H7 (cell line): Measurements from ENCODE around the gene FNBP1L. TPM values are rescaled to one million over a fixed set of nuclear protein-coding genes. Genes with fewer than 3 reads are reported as not detected.
"Not testable (repeated sequence)": the region's sequence is repeated elsewhere in the genome, so short reads cannot be mapped to it uniquely, and the experiment has no call there.

Source experiments
- DNase-seq: peaks from one replicate; pipeline ENCODE4 v3.0.0; 2012
- H3K27me3 ChIP-seq: 2 replicates; pipeline ENCODE4 v1.6.0; 2011; ENCODE audit warnings: mild to moderate bottlenecking, low read length; ENCODE audit not compliant: control insufficient read depth, insufficient read depth
- H3K36me3 ChIP-seq: replicated peaks from 2 replicates; pipeline ENCODE4 v1.5.1; 2011; ENCODE audit warnings: low read length; ENCODE audit not compliant: control insufficient read depth, insufficient read depth
- H3K4me3 ChIP-seq: 2 replicates; pipeline ENCODE4 v1.5.1; 2011; ENCODE audit warnings: low read depth, mild to moderate bottlenecking, control low read depth, low read length, moderate library complexity; ENCODE audit not compliant: insufficient read depth
- total RNA-seq: library from RNA; depleted of rRNA; stranded (reverse); fragments of >200 nt; shearing (Covaris generic); gene quantifications from 2 replicates; pipeline ENCODE4 v1.2.3, GENCODE V29; 2014

The FNBP1L gene
- total RNA-seq, 1 experiment from 2014 or later, result 92.2 TPM

DNA sequence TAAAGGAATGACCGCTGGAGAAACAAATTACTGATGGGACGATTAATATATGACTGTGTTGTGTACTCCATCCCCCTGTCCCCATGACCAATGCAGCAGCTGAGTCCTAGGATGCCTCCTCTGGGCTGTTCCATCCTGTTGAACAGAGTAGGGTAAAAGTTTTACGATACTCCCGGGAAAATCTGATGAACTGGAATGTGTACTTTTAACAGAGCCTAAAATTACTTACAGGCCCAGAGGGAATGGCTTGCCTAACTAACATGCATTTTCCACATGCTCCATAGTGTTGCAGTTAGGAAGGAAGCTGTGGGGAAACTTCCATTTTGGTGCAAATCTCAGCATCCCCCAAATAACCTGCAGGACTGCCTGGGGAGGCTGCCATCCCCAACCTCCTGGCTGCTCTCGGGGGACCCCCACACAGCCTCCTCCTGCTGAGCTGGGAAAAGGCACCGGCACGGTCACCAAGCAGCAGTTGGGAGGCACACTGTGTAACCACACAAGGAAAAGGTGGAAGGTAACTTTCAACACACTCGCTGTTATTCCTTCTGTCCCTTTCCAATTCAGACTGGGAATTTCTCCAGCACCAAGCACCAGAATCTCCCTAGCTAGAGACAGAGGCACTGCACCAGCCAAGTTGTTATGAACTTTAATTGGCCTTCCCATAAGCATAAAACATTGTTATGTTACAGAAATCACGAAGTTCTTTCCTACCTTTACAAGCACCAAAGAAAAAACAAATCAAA lies 136.5 kb downstream of the FNBP1L start:
- H3K36me3 ChIP-seq, result peaks cover 2% of the 10 kb centered on the region
- DNase-seq, result no peak
- no peaks in the 10 kb centered on the region for H3K27me3 ChIP-seq
- H3K4me3 ChIP-seq, result no peak overlapping the region

DNA sequence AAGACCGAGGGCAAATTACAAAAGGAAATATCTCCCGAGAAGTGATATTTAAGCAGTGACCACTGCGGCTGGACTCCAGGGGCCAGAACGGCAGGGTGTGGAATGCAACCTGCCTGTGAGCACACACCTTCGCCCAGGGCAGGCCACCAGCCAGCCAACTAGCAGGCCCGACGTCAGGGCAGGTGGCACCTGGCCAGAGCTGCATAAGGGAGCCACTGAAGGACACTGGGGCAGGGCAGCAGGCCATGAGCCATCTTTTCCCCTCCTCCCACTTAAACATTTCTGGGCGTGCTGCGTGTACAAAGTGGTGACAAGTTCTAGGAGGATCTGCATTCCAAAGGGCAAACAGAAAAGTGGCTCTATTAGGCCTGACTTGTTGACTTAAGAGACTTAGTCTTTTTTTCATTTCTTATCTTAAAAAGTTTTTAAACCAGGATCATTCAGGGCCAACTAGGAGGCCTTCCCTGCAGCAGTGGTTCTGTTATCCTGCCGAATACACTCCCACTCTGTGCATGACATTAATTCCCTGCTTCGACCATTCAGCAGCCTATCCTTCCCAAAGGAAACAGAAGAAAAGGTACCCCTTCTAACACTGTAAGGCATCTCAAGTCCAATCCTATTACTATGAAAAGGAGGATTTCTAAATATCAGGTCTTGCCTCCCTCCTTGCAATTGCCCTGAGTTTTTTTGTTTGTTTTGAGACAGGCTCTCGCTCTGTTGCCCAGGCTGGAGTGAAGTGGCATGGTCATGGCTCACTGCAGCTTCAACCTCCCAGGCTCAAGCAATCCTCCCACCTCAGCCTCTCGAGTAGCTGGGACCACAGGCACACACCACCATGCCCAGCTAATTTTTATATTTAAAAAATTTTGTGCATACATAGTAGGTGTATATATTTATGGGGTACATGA lies 137.4 kb downstream of the FNBP1L start:
- Histone ChIP-seq H3K36me3 (peaks cover 2% of the 10 kb centered on the region), H3K4me3 (no peak overlapping the region), H3K27me3 (no peaks in the 10 kb centered on the region)
- no peak for DNase-seq

DNA sequence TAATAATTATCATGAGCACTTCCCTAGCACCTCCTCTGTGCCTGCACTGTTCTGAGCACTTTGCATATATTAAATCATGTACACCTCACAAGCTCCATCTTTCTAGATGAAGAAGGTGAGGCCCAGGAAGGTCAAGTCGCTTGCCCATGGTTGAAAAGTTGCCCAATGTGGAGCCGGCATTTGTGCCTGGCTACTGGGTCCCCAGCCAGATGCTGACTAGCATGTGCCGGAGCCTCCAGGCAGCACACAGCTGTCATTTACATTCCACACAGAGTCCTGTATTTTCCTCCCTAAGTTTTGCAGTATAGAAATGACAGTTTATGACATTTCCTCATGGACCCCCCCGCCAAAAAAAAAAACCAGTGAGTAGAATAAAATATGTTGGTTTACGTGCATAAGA lies 139.4 kb downstream of the FNBP1L start:
- peaks cover 2% of the 10 kb centered on the region for H3K36me3 ChIP-seq
- no peaks in the 10 kb centered on the region for H3K27me3 ChIP-seq

DNA sequence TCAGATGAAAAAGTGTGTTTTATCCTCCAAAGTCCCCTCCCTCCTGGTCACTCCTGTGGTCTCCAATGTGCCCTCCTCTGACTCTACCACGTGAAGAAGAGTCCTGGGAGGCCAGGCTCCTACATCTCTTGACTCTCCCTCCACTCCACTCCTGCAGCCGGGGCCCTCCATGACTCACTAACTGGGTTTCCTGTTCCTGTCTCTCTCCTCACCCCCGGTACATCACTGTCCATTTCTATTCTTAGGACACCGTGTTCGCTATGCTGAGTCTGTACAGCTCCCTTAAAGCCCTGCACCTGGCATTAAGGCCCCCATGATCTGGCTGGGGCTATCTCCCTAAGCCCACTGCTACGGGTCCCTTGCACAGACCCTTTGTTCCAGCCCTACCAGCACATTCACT lies 140.3 kb downstream of the FNBP1L start:
- no peak for DNase-seq
- no peak overlapping the region for H3K4me3 ChIP-seq
- H3K36me3 ChIP-seq, result peaks cover 1% of the 10 kb centered on the region
- no peaks in the 10 kb centered on the region for H3K27me3 ChIP-seq

More for the DNA sequence above, 139.4 kb downstream of the FNBP1L start:
- no peak for DNase-seq
- no peak overlapping the region for H3K4me3 ChIP-seq

- no peak overlapping the region for H3K4me3 ChIP-seq
- H3K27me3 ChIP-seq, result no peaks in the 10 kb centered on the region
- DNase-seq, result peak; percentile 58
- H3K36me3 ChIP-seq, result peaks cover 1% of the 10 kb centered on the region
These were observed 141.0 kb downstream of the FNBP1L start for GRCh38 chr1:93588955-93589354.

DNA sequence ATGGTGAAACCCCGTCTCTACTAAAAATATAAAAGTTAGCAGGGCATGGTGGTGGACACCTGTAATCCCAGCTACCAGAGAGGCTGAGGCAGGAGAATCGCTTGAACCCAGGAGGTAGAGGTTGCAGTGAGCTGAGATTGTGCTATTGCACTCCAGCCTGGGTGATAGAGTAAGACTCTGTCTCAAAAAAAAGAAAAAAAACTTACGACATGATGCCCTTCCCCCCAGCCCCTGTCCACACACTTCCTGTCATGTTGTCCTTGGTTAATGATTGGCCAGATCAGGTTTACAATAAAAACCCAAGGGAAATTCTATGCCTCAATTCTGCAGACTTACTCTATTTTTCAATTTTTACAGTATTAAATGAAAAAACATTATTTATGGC lies 143.4 kb downstream of the FNBP1L start:
- not testable (repeated sequence) for DNase-seq, H3K36me3 ChIP-seq, H3K4me3 ChIP-seq, H3K27me3 ChIP-seq

DNA sequence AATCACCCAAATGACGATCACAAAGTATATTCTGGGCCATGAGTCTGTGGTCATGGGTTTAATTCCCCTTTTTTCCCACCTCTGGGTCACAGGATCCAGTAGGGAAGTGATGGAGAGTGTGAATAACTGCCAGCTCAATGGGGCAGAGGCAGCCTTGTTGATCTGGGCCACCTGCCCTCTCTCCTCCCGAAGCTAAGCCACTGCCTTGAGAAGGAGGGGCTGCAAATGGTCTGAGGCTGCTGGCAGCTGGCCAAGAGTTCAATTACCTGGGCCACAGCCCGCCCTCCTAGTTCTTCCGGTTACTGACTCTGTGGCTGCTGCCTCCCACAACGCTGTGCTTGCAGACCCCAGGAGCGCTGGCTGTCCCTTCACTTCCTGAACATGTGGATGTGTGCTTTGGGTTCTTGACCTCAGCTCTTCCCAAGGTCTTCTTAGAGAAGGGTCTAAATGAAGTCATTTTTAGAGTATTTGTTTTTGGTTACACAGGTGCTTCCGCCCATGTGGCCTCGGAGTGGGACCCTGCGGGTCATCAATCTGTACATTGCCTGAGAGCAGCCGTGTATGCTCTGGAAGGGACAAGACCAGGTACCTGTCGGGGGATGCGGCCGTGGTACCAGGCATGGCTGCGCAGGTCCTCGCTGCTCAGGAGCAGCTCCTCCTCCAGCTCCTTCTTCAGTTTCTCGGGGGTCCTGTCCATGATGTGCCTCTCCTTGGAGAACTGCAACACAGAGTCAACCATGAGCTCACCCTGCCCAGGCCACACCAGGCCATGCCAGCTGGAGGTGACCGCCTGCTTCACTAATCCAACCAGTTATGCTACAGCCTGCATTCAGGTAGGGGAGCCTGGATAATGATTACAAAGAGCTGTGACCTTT lies 144.0 kb downstream of the FNBP1L start:
- H3K27me3 ChIP-seq, result no peaks in the 10 kb centered on the region
- H3K36me3 ChIP-seq, result peaks cover 1% of the 10 kb centered on the region
- no peak overlapping the region for H3K4me3 ChIP-seq
- DNase-seq, result no peak

- Histone ChIP-seq H3K4me3 (no peak overlapping the region), H3K36me3 (peaks cover 1% of the 10 kb centered on the region), H3K27me3 (no peaks in the 10 kb centered on the region)
- no peak for DNase-seq
These were observed 144.6 kb downstream of the FNBP1L start for GRCh38 chr1:93592551-93592949.

- no peak overlapping the region for H3K4me3 ChIP-seq
These were observed 146.1 kb downstream of the FNBP1L start for GRCh38 chr1:93593854-93594602.

DNA sequence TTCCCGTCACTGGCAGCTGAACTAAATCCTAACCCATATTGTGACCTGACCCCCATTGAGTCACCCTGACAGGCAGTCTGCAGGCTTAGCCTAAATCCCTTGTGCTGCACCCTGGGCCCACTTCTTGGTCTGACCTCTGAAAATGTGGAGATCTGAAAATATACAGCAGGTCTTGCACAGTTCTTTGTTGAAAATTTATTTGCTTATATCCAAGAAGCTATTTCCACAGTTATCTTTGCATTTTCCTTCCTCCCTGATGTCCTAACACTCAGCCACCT lies 146.6 kb downstream of the FNBP1L start:
- no peaks in the 10 kb centered on the region for H3K36me3 ChIP-seq
- H3K27me3 ChIP-seq, result no peaks in the 10 kb centered on the region
- DNase-seq, result no peak
- H3K4me3 ChIP-seq, result no peak overlapping the region

More at GRCh38 chr1:93593854-93594602, 146.1 kb downstream of the FNBP1L start:
- H3K27me3 ChIP-seq, result no peaks in the 10 kb centered on the region
- no peak for DNase-seq
- H3K36me3 ChIP-seq, result peaks cover 1% of the 10 kb centered on the region; the same call in 1 of the 2 replicates

- DNase-seq, result no peak
- no peaks in the 10 kb centered on the region for H3K36me3 ChIP-seq
- H3K27me3 ChIP-seq, result no peaks in the 10 kb centered on the region
- H3K4me3 ChIP-seq, result no peak overlapping the region
These were observed 147.3 kb downstream of the FNBP1L start for GRCh38 chr1:93595266-93595665.

GRCh38 chr1:93595743-93596142 lies 147.8 kb downstream of the FNBP1L start:
- DNase-seq, result no peak
- Histone ChIP-seq H3K36me3 (no peaks in the 10 kb centered on the region), H3K27me3 (no peaks in the 10 kb centered on the region), H3K4me3 (no peak overlapping the region)

GRCh38 chr1:93596329-93597089 lies 148.6 kb downstream of the FNBP1L start:
- H3K27me3 ChIP-seq, result no peaks in the 10 kb centered on the region
- no peak for DNase-seq
- no peaks in the 10 kb centered on the region for H3K36me3 ChIP-seq
- no peak overlapping the region for H3K4me3 ChIP-seq
